Glomerular visceral epithelial cell (primary cell): ENCODE data around the gene SPATA6.

Experiments used
- DNase-seq: peaks from one replicate; pipeline ENCODE4 v3.0.0-alpha.2; 2016; ENCODE audit errors: extremely low spot score

The SPATA6 gene

GRCh38 chr1:48254254-48254653 is 217.8 kb downstream of the SPATA6 start:
- DNase-seq: no peak

GRCh38 chr1:48251821-48252220 is 220.2 kb downstream of the SPATA6 start:
- no peak for DNase-seq

- DNase-seq: no peak
These were observed 220.7 kb downstream of the SPATA6 start for GRCh38 chr1:48251323-48251722.

GRCh38 chr1:48250572-48250971 is 221.4 kb downstream of the SPATA6 start:
- DNase-seq: no peak

GRCh38 chr1:48249868-48250267 is 222.1 kb downstream of the SPATA6 start:
- no peak for DNase-seq

GRCh38 chr1:48248356-48248755 is 223.6 kb downstream of the SPATA6 start:
- DNase-seq: no peak

GRCh38 chr1:48246727-48247126 is 225.3 kb downstream of the SPATA6 start:
- peak; percentile 21 for DNase-seq
